Measurements from ENCODE around the gene CAPN2.

The CAPN2 gene

GRCh38 chr1:223761411-223761810 lies 49.1 kb downstream of the CAPN2 start:
- no peak for DNase-seq

DNA sequence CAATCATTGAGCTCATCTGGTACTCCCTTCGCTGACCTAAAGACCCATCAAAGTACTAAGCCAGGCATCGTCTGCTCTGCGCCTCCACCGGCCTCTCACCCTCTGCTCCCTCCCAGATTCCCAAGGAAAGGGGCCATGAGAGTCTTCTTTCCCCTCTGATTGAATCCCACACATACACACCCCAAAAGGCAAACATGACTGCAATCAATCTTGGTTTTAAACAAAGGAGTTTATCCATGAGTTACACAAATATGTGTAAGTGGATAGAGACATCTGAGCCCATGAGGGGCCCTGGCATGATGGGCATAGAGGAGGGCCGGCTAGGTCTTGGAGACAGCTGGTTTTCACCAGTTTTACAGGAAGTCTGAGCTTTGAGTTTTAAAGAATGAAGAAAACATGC lies 50.9 kb downstream of the CAPN2 start:
- DNase-seq, result no peak

- DNase-seq, result no peak
These were observed 51.5 kb downstream of the CAPN2 start for GRCh38 chr1:223763881-223764280.

GRCh38 chr1:223765036-223765718 lies 52.8 kb downstream of the CAPN2 start:
- DNase-seq, result no peak

DNA sequence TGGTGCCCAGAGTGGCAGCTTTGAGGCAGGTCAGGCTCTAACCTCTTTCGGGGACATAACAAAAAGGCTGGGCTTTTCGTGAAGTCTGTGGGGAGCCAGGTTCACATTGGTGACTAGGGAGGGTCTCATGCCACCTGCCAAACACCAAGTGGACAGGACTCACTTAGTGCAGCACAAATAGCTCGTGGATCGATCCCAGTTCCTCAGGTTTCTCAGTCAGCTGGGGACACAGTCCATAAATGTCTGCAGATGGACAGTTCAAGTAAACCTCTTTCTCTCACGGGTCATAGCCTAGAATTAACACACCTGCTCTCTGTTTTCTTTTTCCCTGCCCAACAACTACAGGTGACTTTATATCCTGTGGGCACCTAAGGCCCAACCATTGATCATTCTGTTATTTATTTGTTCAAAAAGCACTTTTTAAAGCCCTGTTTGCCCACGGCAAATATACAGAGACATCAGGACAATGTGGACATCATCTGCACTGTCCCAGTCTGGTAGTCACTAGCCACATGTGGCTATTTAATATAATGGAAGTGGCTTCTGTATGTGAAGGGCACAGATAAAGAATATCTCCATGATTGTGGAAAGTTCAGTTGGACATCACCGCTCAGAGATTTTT lies 53.5 kb downstream of the CAPN2 start:
- DNase-seq, result no peak

DNA sequence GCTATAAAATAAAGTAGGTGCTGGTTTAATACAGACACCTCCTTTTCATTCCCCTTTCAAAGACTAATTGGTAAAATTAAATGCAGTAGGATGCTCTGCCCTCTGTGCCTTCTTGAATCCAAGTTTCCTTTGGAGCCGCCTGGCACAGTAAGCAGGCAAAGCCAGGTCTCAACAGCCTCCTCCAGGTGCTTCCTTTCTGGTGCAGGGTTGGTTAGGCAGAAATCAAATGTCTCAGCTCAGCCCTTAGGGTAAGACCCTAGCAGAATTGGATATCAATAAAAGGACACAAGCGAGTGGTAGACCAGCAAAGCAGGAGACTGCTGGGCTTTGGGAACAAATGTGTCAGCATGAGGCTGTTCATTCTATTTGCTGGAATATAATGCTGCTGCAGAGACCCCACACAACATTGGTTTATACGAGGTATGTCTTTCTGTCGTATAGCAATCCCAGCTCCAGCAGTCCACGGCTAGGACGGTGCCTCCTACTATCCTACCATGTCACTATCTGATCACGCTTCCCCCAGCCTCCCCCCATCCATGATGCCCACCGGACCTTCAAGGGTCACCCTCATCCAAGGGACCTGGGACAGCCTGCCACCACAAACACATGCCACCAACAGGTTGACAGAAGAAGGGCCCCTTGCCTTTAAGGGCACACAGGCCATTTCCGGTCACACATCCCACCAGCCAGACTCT lies 58.4 kb downstream of the CAPN2 start:
- DNase-seq, result no peak

- DNase-seq, result no peak
These were observed 59.1 kb downstream of the CAPN2 start for GRCh38 chr1:223771469-223771813.

GRCh38 chr1:223771814-223772770 lies 59.8 kb downstream of the CAPN2 start:
- DNase-seq, result no peak

GRCh38 chr1:223772771-223773160 lies 60.4 kb downstream of the CAPN2 start:
- DNase-seq, result no peak

DNA sequence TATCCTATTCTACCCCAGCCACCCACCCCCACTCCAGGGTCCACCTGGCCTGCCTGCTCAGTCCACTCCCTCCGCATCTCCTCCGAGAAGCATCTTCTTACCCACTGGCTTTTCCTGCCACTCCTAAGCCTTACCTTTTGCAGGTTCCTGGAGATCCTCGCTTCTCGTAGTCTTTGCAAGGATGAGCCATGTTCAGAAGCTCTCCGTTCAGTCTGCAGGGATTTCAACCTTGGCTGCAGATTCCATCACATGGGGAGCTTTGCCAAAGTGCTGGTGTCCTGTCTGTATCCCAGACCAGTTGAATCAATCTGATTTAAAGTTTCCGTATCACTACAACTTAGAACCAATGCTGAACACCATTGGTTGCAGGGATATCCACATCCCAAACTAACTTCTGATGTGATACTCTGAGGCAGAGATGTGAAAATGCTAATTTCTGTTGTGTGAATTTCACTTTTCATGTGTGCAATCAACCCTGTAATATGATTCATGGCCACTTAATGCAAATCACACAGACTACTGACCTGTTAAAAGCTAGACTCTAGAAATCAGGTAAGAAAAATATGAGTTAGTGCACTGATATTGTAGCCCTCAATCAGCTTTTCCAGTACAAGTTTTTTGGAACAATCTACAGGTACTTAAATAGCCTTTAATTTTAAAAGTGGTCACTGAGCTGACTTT lies 61.9 kb downstream of the CAPN2 start:
- DNase-seq, result no peak

DNA sequence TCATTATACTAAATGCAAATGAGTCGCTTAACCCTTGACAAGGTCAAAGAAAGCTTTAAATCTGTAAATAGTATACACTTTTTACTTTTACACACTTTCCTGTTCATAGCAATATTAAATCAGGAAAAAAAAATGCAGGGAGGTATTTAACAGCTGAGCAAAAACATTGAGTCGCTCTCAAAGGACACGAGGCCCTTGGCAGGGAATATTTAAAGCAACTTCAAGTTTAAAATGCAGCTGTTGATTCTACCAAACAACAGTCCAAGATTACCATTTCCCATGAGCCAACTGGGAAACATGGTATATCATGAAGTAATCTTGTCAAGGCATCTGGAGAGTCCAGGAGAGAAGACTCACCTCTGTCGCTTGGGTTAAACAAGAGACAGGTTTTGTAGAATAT lies 62.7 kb downstream of the CAPN2 start:
- DNase-seq, result no peak

GRCh38 chr1:223775711-223776074 lies 63.4 kb downstream of the CAPN2 start:
- no peak for DNase-seq

GRCh38 chr1:223776075-223776814 lies 63.9 kb downstream of the CAPN2 start:
- DNase-seq, result no peak

- no peak for DNase-seq
These were observed 64.6 kb downstream of the CAPN2 start for GRCh38 chr1:223776826-223777454.

- no peak for DNase-seq
These were observed 68.0 kb downstream of the CAPN2 start for GRCh38 chr1:223780318-223780717.

GRCh38 chr1:223780949-223781348 lies 68.6 kb downstream of the CAPN2 start:
- no peak for DNase-seq

DNA sequence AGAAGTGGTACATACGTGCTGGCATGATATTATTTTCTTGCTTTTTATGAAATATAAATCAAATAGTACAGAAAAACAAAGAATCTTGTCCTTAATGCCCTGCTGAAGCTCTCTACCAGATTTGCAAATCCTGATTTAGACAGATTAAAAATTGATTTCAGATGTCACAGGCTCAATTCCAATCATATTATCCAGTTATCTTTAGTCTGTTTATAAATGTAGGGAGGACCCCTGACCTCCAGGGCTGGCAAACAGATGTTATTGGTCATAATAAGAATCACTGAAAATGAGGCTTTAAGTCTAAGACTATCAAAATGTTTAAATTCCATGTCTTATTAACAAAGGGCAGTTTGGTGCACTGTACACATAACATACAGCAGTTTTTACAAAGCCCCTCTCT lies 71.3 kb downstream of the CAPN2 start:
- no peak for DNase-seq

DNA sequence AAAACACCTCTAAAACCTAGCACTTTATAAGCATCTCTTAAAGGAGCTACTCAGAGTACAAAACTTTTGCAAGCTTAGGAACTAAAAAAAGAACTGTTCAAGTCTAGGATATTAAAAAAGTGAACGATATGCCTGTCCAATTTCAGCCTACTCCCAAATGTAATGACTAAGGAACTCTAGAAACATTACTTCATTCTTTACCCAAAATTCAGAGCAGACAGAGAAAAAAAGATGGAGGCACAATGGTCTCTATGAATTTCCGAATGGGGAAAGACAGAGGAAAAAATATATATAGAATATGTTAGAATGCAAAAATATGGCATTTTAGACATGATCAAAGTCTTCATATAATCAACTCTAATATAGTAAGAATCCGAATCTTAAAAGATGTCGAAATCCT lies 72.2 kb downstream of the CAPN2 start:
- no peak for DNase-seq

- DNase-seq, result no peak
These were observed 73.5 kb downstream of the CAPN2 start for GRCh38 chr1:223785808-223786207.

DNA sequence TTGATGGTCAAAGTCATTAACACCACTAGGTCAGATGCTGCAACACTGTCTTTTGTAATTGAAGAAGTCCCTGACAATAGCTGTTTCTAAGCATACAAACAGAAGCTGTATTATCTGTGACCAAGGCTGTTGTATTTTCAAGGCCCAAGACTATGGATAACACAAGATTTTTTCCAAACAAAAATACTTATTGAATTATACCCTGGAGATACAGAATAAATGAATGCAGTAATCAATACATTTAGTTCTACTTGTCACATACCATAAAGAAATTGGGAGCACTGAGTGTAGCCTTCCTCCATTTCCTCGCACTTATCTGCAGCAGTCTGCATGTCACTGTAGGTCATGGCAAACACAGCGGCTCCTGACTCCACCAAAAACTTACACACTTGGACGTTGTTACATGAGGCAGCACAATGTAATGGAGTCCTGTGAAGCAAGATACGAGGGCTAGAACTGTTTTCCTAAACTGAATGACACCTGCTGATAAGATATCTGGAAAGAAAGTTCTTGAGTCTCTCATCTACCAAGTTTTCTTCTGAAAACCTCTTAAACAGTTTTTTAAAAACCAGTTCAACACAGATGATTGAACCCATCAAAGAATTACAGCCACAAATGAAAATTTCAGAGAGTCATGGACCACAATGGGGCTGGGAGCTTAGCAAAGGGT lies 76.5 kb downstream of the CAPN2 start:
- no peak for DNase-seq

DNA sequence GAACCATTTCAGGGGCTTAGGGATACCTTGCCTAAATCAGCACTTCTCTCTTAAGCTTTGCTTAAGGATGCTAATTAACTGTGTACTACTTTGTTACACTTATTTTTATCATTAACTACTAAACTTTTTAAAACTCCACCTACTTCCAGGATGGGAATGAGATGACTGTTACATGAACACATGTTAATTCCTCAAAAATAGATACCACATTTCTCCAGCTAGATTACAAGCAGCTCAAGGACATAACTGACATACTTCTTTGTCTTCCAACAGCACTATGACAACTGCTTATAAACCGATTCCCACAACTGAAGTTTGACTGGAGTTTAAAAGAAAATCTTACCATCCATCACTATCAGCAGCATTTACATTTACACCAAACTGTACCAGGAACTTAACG lies 79.7 kb downstream of the CAPN2 start:
- no peak for DNase-seq

All from DMS79 treated with DMSO at 0.1 percent for 48 hours (cell line).